Uterus (tissue), 4 donors: ENCODE results near the gene TEAD4. TPM values are rescaled to one million over a fixed set of nuclear protein-coding genes. Genes with fewer than 3 reads are reported as not detected.

ENCODE experiments used
- DNase-seq, 2 donors: peaks; one replicate each; pipeline ENCODE4 v3.0.0-alpha.2; 2019 to 2020
- H3K27ac ChIP-seq, 2 donors: fragments of 200-600 bp; sonication (generic); 1 replicate in 1 of 2; 2 replicates in 1 of 2; pipeline ENCODE4 v1.5.1; 2016 to 2018
- H3K27me3 ChIP-seq, 2 donors: fragments of 200-600 bp; sonication (generic); one replicate each; pipeline ENCODE4 v1.5.1; 2018 to 2019; ENCODE audit warnings: control low read depth in 1 of 2
- H3K36me3 ChIP-seq, 2 donors: fragments of 200-600 bp; sonication (generic); one replicate each; pipeline ENCODE4 v1.5.1; 2019; ENCODE audit warnings: control low read depth in 1 of 2
- H3K4me1 ChIP-seq, 2 donors: fragments of 200-600 bp; sonication (generic); one replicate each; pipeline ENCODE4 v1.5.1; 2018 to 2019; ENCODE audit warnings: control low read depth in 1 of 2
- H3K4me3 ChIP-seq, 2 donors: fragments of 200-600 bp; sonication (generic); 1 replicate in 1 of 2; 2 replicates in 1 of 2; pipeline ENCODE4 v1.5.1; 2018 to 2019; ENCODE audit warnings: mild to moderate bottlenecking in 1 of 2
- H3K9me3 ChIP-seq, 2 donors: fragments of 200-600 bp; sonication (generic); one replicate each; pipeline ENCODE4 v1.5.1; 2019; ENCODE audit warnings: control low read depth in 1 of 2
- CTCF ChIP-seq, 4 experiments: fragments of 200-600 bp in 2 of 4; fragments of 450-650 bp in 2 of 4; sonication (generic) in 2 of 4; IDR thresholded peaks; one replicate each; pipeline ENCODE4 v1.5.1; 2016 to 2019; ENCODE audit warnings: antibody characterized with exemption in 4 of 4, mild to moderate bottlenecking in 2 of 4, moderate library complexity in 1 of 4
- POLR2A ChIP-seq, 2 donors: fragments of 450-650 bp; IDR thresholded peaks; one replicate each; pipeline ENCODE4 v1.6.1; 2016; ENCODE audit warnings: antibody characterized with exemption in 2 of 2, mild to moderate bottlenecking in 1 of 2, moderate library complexity in 1 of 2
- intact Hi-C: fragments of 100-400 bp; cut with DNase I; formaldehyde crosslinking; loops from one replicate; pipeline ENCODE4 v1.15.1; 2023; ENCODE audit warnings: low total_unique reads
- total RNA-seq, 4 donors: library from RNA; depleted of rRNA in 3 of 4; stranded (reverse); fragments of >200 nt in 3 of 4; gene quantifications; one replicate each; pipeline versions ENCODE4 v1.1.0 to v1.2.4, GENCODE V29; 2014 to 2023
- donor health status: DM: yes; HTN: yes; CAD: no.

TEAD4 gene
- total RNA-seq, 4 donors from 2014 or later: 1.3 to 33.8 (median 14.9) TPM

GRCh38 chr12:3069714-3070113 is 110.5 kb downstream of the TEAD4 start:
- no peak for DNase-seq
- Histone ChIP-seq H3K27me3 (no peaks in the 10 kb centered on the region), H3K4me1 (no peaks in the 10 kb centered on the region), H3K27ac (no peak overlapping the region), H3K9me3 (no peaks in the 10 kb centered on the region), H3K4me3 (no peak overlapping the region), H3K36me3 (no peaks in the 10 kb centered on the region)
- no peak for TF ChIP-seq POLR2A (IDR thresholded peaks at IDR 0.05)
- TF ChIP-seq CTCF (IDR thresholded peaks at IDR 0.05): no peak
- intact Hi-C loops: loop anchor here (10.0 kb wide), 2 partner anchors 65 to 205 kb away; no protein-coding TSS in a partner anchor

- TF ChIP-seq CTCF (IDR thresholded peaks at IDR 0.05): no peak
- TF ChIP-seq POLR2A (IDR thresholded peaks at IDR 0.05): no peak
- H3K36me3 ChIP-seq: no peaks in the 10 kb centered on the region
- intact Hi-C loops: loop anchor here (10.0 kb wide), 2 partner anchors 64 to 204 kb away; no protein-coding TSS in a partner anchor
- no peaks in the 10 kb centered on the region for H3K9me3 ChIP-seq
- H3K4me3 ChIP-seq: no peak overlapping the region
- H3K27ac ChIP-seq: no peak overlapping the region
- no peaks in the 10 kb centered on the region for H3K27me3 ChIP-seq
- H3K4me1 ChIP-seq: no peaks in the 10 kb centered on the region
- DNase-seq: no peak
These were observed 111.9 kb downstream of the TEAD4 start for GRCh38 chr12:3071107-3071506.

- Histone ChIP-seq H3K4me1 (no peaks in the 10 kb centered on the region), H3K36me3 (no peaks in the 10 kb centered on the region), H3K27me3 (no peaks in the 10 kb centered on the region), H3K9me3 (no peaks in the 10 kb centered on the region), H3K4me3 (no peak overlapping the region), H3K27ac (no peak overlapping the region)
- intact Hi-C loops: loop anchor here (10.0 kb wide), 2 partner anchors 63 to 203 kb away; no protein-coding TSS in a partner anchor
- no peak for TF ChIP-seq POLR2A (IDR thresholded peaks at IDR 0.05)
- TF ChIP-seq CTCF (IDR thresholded peaks at IDR 0.05): no peak
- DNase-seq: no peak
These were observed 112.5 kb downstream of the TEAD4 start for GRCh38 chr12:3071710-3072109.

- intact Hi-C loops: loop anchor here (10.0 kb wide), 2 partner anchors 61 to 201 kb away; no protein-coding TSS in a partner anchor
- peak; percentile 86 to 88 for DNase-seq
- Histone ChIP-seq H3K27me3 (no peaks in the 10 kb centered on the region), H3K36me3 (no peaks in the 10 kb centered on the region), H3K4me1 (no peaks in the 10 kb centered on the region), H3K9me3 (no peaks in the 10 kb centered on the region), H3K27ac (no peak overlapping the region), H3K4me3 (no peak overlapping the region)
- TF ChIP-seq CTCF (IDR thresholded peaks at IDR 0.05) (peak; percentile 89 to 98 (median 95)), POLR2A (IDR thresholded peaks at IDR 0.05) (no peak)
These were observed 114.4 kb downstream of the TEAD4 start for GRCh38 chr12:3073438-3074250.

- Histone ChIP-seq H3K27ac (no peak overlapping the region), H3K4me3 (no peak overlapping the region), H3K36me3 (no peaks in the 10 kb centered on the region), H3K9me3 (no peaks in the 10 kb centered on the region), H3K4me1 (peaks cover 0 to 4% of the 10 kb centered on the region in 2 donors), H3K27me3 (no peaks in the 10 kb centered on the region)
- TF ChIP-seq POLR2A (IDR thresholded peaks at IDR 0.05) (no peak), CTCF (IDR thresholded peaks at IDR 0.05) (no peak)
- intact Hi-C loops: loop anchor here (10.0 kb wide), 2 partner anchors 59 to 199 kb away; no protein-coding TSS in a partner anchor
- DNase-seq: no peak
These were observed 116.1 kb downstream of the TEAD4 start for GRCh38 chr12:3075315-3075714.
